GM19463 (cell line): ENCODE measurements around the gene IFT25.
"Not testable (repeated sequence)": the region's sequence is repeated elsewhere in the genome, so short reads cannot be mapped to it uniquely, and the experiment has no call there.

ENCODE experiments used
- ATAC-seq: cut with Tn5 transposase; IDR thresholded peaks from one replicate; pipeline ENCODE4 v1.9.1; 2021; ENCODE audit warnings: mild to moderate bottlenecking, moderate library complexity; ENCODE audit not compliant: unreplicated experiment

Gene IFT25

GRCh38 chr1:53890522-53890941 is 55.0 kb downstream of the IFT25 start:
- ATAC-seq: no peak

- peak; percentile 91 for ATAC-seq
These were observed 55.9 kb downstream of the IFT25 start, which contains the start of gene YIPF1 for GRCh38 chr1:53889304-53890298. YIPF1 (minus strand) TSS chr1:53889797; CDS start chr1:53888937, 860 bp downstream.

- no peak for ATAC-seq
These were observed 56.8 kb downstream of the IFT25 start for GRCh38 chr1:53888681-53889080.

- ATAC-seq: not testable (repeated sequence)
These were observed 61.9 kb downstream of the IFT25 start for GRCh38 chr1:53883600-53883999.

- not testable (repeated sequence) for ATAC-seq
These were observed 63.6 kb downstream of the IFT25 start for GRCh38 chr1:53881853-53882252.

- ATAC-seq: no peak
These were observed 66.9 kb downstream of the IFT25 start for GRCh38 chr1:53878492-53879105.

- ATAC-seq: not testable (repeated sequence)
These were observed 70.3 kb downstream of the IFT25 start for GRCh38 chr1:53875150-53875549.

GRCh38 chr1:53871773-53872484 is 73.6 kb downstream of the IFT25 start:
- ATAC-seq: no peak
